NK-92 (cell line): ENCODE results near the gene LRP1B.

Source experiments
- DNase-seq: peaks from one replicate; lab custom pipeline; 2025; ENCODE audit not compliant: unreplicated experiment; lab: John Stamatoyannopoulos, UW

The LRP1B gene

DNA sequence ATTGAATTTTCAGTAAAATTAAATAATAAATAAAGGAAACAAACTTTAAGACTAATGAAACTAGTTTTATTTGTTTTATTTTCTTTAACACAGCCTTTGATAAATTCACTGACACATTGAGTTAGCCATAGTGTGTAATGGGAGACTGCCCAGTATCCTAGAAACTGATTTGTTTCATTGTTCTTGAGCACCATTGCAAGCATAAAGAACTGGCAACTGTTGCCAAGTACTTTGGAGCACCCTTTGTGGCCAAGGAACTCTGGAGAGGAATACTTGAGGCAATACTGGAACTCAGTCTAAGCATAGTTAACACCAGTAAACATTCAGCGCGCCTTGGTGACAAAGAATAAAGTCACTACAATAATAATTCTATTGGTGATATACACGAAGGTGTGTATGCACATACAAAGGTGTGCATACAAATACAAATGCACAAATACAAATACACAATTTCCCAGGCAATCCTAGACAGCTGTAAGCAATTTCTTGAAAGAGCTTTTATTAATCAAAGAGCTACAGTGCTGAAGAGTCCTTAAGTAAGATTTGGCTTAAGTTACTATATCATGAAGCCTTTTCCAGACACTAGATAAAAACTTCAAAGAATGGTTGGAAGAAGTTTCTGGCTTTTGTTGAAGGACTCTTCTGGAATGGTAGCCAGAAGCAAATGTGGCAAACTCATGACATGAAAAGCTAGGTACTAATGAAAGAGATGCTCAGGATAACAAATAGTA, 1371.2 kb downstream of the LRP1B start:
- no peak for DNase-seq

DNA sequence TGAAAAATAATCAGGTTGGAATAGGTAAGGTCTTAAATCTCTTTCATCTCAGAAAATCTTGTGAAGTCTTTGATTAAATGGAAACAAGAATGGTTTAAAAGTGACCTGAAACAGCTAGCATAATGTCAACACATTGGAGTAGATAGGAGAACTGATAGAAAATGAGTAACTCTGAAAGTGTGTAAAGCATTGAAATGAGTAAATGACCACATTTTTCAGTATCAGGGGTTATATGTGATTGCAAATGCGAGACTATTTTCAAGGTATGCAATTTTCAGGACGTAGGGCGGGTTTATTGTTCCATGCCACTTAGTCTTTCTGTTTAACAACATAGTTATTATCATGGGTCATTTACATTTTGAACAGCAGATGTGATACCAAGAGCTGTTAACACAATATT, 1383.2 kb downstream of the LRP1B start:
- DNase-seq: no peak

DNA sequence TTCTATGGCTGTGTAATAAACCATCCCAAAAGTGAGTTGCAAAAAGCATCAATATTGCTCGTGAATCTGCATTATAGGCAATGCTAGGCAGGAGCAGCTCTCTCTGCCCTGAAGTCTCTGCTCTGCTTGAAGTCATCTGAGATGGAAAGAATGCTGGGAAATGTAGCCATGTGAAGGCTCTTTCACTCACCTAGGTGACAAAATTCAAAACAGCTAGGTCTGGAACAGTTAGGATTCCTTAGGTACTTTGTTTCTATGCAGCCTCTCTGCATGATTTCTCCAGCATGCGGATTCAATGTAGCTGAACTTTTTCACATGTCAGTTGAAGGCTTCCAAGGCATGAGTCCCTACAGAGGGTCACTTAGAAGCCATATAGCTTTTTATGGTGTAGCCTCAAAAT, 1383.7 kb downstream of the LRP1B start:
- DNase-seq: no peak

DNA sequence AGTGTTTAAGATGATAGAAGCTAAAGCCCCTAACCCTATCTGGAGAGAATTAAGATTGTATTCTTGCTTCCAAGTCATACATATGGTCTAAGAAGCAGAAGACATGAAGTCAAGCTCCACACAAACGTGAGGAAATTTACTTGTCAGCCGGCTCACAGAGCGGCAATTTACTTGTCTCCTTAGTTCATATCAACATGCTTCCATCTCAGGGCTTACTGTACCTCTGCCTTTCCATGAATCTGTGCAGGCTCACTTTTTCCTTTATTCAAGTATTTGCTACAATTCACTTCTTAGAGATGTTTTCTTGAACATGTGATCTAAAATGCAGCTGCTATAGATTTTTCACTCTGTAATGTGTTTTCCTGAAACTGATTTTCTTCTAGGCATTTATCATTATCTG, 1386.4 kb downstream of the LRP1B start:
- DNase-seq: no peak

DNA sequence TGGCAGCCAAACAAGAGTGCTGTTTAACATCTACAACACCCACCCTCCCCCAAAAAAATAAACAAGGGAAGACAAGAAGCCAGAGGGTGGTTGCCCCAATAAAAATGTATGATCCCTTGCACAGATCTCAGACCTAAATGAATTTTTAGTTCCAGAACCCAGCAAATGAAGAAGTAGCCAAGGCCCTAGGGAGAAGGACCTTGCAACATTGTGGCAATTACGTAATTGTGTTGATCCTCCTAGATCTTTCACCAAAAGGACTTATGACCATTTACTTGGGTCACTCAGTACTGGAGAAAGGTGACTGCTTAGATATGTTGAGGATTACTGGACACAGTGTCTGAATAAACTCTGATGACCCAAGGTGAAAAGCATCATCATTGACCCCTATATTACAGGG, 1393.8 kb downstream of the LRP1B start:
- DNase-seq: no peak

DNA sequence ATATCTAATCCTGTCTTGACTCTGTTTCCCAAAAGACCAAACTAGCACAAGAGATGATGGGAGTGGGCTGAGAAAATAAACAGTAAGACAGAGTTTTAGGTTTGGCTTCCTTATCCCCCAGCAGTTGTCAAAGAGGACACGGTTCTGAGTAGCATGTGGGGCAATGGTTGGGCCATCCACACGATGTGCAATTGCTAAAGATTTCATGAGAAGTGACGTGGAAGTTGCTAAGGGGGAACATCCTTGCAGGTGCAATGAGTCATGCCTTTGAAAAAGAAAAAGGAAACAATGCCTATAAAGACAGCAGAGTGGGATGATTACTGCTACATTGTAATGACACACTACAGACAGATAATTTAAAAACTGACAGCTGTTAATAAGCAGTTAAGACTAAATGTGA, 1395.8 kb downstream of the LRP1B start:
- DNase-seq: no peak

DNA sequence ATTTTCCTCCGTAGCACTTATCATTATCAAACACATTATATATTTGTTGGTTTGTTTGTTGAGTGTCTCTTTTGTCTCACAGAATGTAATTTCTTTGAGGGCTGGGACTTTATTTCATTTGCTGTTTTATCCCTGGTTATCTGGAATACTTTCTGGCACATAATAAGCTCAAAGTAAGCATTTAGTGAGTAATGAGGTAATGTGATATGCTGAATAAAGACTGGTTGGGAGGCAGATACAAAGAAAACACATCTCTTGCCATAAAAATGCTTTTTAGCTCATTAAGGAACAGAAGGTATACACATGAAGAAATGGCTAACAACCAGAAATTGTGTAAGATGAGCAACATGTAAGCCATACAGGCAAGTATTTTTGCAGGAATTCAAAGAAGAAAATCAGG, 1411.8 kb downstream of the LRP1B start:
- no peak for DNase-seq

DNA sequence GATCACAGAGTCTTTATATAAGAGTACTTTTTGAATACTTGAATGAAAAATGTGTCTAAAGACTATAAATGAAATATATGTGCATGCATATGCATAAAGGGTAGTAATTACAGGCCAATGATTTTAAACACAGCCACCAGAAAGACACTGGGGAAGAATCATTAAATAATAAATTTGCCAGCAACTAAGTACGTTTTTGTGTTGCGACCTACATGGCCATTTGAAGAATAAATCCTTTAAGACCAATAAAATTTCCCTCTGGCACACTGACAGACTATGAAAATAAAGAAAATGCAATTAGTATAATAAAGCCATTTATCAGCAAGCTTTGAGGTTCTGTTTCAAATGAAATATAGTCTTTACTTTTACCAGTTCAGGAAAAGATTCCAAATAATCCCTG, 1413.3 kb downstream of the LRP1B start:
- DNase-seq: no peak

DNA sequence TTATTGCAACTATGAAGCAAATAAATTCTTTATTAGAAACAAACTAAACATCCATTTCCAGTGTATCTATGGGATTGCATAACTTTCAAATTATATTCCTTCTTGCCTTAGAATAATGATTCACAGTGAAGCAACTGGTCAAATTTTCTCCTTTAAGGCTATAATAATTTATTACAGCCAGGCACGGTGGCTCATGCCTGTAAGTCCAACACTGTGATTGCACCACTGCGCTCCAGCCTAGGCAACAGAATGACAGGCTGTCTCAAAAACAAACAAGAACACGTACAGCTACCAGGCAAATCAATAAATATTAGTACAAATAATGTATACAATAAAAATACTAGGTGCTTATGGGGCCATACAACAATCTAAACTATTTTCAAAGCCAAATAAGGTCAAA, 1416.2 kb downstream of the LRP1B start:
- DNase-seq: no peak

DNA sequence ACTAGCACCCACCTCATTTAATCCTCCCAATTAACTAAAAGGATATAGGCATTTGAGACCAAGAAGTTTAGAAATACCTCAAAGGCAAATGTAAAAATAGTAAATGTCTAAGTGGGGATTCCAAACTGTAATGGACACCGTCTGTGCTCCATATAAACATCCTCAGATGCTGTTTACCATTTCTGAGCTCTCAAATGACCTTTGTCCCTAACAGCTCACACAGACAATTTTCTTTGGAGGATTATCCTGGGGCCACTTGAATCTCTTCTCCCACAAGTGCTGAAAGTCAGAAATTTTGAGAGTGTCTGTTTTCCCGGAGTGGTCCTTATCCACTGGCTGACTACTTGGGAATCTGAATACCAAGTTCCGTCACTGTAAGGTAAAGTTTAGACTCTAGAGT, 1418.9 kb downstream of the LRP1B start:
- DNase-seq: no peak

DNA sequence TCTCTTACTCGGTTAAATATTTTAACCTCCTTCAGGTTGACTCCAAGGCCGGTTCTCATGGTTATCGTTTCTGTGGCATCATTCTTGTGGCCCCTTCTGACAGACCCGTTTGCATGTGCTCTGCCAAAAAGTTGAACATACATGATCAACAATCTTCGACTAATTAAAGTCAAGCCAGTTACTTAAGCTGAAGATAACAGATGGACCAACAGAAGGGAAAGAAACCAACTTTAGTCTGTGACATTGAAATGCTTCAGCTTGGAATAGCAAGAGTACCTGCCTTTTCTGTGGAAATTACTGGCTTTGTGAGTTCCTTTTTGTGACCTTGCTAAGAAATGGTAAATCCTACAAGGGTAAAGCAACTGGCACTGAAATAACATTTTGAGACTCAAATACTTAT, 1429.1 kb downstream of the LRP1B start:
- no peak for DNase-seq

DNA sequence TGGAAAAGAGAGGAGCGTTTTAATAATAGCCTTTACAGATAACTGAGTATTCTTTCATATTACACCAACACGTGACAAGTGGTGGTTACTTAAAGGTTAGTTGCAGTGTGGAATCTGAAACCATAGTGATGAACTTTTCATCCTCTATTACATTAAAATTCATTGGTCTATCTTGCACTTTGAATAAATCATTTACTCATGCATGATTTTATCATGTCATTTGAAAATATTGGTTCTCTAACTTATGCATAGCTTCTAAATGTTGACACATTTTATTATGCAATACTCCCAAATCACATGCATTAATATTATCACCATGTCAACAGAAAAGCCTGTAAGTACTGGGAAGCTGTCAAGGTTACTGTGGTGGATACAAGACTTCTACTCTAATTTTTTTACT, 1432.2 kb downstream of the LRP1B start:
- DNase-seq: no peak

DNA sequence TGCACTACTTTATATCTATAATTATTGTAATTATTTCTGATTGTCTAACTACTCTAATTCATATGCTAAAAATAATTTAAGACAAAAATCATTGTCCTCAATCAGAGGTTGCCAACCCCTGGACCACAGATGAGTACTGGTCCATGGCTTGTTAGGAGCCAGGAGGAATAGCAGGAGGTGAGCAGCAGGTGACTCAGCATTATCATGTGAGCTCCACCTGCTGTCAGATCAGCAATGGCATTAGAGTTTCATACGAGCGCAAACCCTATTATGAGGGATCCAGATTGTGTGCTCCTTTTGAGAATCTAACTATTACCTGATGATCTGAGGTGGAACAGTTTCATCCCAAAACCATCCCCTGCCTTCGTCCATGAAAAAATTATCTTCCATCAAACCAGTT, 1434.4 kb downstream of the LRP1B start:
- DNase-seq: no peak

DNA sequence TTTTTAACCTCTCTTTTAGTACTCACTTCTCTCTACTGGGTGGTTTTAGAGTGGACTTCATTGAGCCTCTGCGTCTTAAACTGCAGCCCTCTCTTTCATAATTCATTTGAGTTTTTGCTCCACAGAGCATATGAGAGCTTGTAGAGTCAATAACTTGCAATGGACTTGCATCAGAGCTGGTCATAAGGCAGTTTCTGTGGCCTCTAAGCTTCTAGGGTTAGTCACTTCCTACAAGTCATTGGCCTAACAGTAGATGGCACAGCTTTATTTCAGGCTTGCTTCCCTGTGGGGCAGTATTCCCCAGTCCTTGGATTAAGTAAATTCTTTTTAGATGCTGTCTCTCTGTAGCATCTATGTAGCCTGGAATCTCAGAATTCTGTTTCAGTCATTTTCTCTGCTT, 1435.7 kb downstream of the LRP1B start:
- no peak for DNase-seq

DNA sequence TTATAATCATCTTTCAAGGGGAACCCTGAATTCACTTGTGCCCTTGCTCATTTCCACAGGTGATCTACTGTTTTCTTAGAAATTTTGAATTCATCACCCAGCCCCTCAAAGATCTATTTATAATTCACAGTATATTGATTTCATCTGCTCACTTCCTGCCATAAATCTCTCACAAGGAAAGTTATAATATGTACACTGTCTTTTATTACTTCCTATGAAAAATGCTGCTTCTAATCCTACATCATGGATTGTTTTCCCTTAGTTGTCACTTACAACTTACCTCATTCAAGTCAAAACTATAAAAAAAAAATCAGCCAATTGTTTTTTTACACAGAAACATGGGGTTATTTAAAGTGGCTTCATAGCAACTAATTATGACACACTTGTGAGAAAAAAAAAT, 1443.0 kb downstream of the LRP1B start:
- DNase-seq: no peak

DNA sequence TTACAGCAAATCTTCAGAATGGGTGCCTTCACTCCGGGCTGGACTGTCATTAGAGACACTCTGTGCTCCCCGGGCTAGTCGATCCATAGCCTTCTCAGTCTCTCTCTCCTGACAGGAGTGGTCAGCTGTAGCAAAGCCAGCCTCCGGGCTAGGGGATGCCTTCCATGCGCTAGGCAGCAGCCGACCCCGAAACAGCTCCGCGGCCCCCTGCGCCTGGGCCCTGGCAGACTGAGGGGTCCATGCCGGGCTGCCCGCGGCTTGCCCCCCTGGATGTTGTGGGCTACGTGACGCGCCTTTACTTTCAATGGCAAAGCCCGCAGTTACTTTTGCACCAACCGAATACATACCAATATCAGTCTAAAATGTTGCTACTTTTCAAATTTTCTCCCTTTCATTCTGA, 1447.2 kb downstream of the LRP1B start:
- DNase-seq: no peak

DNA sequence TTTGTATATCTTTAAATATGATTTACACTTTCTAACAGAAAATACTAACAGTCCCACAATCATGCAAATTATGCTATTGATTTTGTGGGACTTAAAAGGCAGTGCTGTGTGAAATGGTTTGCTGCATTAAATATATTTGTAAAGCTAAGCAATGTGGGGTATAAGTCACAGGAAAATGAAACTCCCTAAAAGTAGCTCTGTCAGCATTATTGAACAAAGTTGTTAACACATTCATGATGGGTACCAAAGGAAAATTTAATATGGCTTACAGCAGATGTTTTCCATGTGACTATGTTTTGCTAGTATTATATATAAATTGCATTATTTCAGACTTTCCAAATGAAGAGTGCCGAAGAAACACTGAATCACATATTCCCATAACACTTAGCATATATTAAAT, 1450.0 kb downstream of the LRP1B start:
- no peak for DNase-seq

DNA sequence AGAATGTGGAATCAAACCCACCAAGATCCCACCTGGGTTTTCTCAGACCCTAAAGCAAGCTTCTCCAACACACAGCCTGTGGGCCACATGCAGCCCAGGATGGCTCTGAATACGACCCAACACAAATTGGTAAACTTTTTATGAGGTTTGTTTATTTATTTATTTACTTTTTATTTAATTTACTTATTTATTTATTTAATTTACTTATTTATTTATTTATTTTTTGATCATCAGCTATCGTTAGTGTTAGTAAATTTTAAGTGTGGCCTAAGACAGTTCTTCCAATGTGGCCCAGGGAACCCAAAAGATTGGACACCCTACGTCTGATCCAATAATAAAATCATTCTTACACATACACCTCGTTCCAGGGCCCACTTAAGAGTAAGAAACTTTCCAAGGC, 1451.1 kb downstream of the LRP1B start:
- no peak for DNase-seq

DNA sequence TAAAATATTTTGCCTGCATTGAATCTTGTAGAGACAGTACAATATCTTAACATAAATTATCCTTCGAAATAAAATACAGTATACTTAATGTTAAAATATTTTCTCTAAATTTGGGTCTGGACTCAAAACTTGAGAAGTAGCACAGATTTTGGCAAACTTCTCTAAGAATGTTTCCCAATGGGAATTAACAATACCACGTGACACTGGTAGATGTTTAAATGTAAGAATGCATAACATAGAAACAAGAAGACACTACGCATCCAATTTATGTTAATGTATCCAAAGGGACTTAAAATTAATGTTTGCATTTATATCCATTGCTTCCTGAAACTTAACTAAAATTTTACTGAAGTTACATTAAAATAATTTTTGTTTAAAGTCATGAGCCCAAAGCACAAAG, 1460.9 kb downstream of the LRP1B start:
- DNase-seq: no peak

DNA sequence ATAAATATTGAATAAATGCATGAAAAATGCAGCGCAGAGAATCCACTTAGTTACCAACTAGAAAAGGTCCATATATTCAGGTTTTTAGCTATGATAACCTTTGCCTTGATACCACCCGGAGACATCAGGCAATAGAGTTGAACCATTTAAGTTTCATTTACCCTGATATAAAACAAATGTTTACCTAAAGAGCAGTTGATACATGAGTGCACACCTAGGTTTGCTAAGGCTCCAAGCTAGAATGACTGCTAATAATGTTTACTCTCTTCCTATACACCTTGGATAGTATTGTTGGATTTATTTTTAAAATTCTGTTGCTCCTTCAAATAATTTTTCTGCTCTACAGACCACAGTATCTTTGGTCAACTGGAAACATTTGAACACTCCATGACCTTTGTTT, 1463.6 kb downstream of the LRP1B start:
- no peak for DNase-seq

DNA sequence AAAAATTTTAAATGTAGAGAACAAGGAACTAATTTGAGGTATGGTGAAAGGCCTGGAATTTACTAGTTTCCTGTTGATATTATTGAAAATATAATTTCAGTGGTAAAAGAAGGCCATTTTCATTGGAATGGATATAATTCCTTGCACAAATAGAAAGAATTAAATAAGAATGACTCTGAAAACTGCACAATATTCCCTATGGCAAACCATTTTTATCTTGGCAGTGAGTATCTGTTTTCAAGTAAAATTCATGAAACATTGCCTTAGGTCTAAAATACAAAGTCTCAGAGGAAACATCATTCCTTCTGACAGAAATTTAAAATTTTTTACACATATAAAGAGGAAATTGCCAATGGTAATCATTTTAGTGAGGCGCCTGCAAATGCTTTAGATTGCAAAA, 1468.3 kb downstream of the LRP1B start:
- no peak for DNase-seq

DNA sequence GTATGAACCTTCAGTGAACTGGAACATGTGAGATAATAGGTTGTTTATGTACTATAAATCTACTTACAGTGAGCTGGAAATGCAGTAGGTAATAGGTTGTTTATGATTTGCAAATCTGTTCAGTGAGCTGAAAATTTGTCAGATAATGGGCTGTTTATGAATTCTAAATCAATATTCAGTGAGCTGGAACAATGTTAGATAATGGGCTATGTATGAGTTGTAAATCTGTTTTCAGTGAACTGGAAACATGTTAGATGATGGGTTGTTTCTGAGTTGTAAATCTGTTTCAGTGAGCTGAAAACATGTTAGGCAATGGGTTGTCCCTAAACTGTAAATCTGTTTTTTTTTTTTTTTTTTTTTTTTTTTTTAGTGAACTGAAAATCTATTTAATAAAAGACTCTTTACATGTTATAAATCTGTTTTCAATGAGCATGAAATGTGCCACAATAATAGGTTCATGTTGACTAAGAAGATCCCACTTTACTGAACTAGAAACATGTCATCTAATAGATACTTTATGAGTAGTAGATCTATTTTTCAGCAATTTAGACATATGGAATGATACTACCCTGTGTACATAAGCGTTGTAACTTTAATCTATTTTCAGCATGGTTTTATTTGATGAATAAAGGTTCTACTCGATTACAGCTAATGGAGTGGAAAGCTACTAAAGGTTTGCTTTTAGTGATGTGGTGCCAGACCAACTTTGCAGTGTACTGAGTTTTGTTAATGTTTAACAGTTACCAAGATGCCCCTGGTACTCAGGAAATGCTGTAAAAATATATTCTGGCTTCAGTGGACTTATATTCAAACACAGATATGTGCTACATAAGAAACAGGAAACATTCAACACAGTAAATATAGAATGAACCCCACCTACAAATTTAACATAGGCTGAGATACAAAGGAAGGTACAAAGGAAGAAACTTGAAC, 1471.8 kb downstream of the LRP1B start:
- DNase-seq: no peak

DNA sequence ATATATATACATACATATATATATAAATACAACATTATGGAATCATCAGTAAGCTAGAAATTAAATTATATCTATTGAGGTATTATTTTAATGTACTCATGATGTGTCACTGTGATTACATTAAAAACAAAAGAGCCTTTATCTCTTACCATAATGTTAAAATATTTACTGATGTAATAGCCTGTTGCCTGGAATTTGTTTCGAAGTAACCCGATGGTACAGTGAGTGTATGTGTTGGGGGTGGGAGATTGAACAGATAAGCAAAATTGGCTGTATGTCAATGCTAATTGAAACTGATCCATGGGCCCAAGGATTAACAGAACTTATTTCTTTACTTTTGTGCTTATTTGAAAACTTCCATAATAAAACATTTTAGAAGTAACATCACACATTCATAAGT, 1473.2 kb downstream of the LRP1B start:
- no peak for DNase-seq
